Keratinocyte (primary cell): ENCODE results near the gene LBHD1.

ENCODE experiments used
- CTCF ChIP-seq, 3 experiments: IDR thresholded peaks in 1 of 3; conservative IDR thresholded peaks in 1 of 3; optimal IDR thresholded peaks in 1 of 3; 2 replicates in 2 of 3; 3 replicates in 1 of 3; pipeline versions ENCODE3 to v1.5.1; 2011; ENCODE audit warnings: low read length in 3 of 3, mild to moderate bottlenecking in 3 of 3, moderate library complexity in 2 of 3, control low read depth in 1 of 3, inconsistent platforms in 1 of 3; ENCODE audit not compliant: insufficient read depth in 2 of 3; ENCODE audit errors: extremely low read depth in 1 of 3
- EZH2 ChIP-seq: IDR thresholded peaks from one replicate; pipeline ENCODE4 v1.6.1; 2012; ENCODE audit warnings: inconsistent platforms, mild to moderate bottlenecking, low read length, moderate library complexity

GRCh38 chr11:62708392-62708791, 36.3 kb upstream of the LBHD1 start:
- TF ChIP-seq CTCF (optimal IDR thresholded peaks at IDR 0.05 in 1 of 3, IDR thresholded peaks at IDR 0.05 in 1 of 3, conservative IDR thresholded peaks at IDR 0.05 in 1 of 3; ENCODE audit: extremely low read depth in 1 of 3, insufficient read depth in 2 of 3, low read length in 3 of 3), result no peak
- TF ChIP-seq EZH2, result no peak
